HG02763 (cell line): ENCODE measurements around the gene AXIN1.

Experiments used
- ATAC-seq: cut with Tn5 transposase; IDR thresholded peaks from one replicate; pipeline ENCODE4 v1.9.1; 2021; ENCODE audit warnings: mild to moderate bottlenecking, moderate library complexity; ENCODE audit not compliant: unreplicated experiment

The AXIN1 gene

DNA sequence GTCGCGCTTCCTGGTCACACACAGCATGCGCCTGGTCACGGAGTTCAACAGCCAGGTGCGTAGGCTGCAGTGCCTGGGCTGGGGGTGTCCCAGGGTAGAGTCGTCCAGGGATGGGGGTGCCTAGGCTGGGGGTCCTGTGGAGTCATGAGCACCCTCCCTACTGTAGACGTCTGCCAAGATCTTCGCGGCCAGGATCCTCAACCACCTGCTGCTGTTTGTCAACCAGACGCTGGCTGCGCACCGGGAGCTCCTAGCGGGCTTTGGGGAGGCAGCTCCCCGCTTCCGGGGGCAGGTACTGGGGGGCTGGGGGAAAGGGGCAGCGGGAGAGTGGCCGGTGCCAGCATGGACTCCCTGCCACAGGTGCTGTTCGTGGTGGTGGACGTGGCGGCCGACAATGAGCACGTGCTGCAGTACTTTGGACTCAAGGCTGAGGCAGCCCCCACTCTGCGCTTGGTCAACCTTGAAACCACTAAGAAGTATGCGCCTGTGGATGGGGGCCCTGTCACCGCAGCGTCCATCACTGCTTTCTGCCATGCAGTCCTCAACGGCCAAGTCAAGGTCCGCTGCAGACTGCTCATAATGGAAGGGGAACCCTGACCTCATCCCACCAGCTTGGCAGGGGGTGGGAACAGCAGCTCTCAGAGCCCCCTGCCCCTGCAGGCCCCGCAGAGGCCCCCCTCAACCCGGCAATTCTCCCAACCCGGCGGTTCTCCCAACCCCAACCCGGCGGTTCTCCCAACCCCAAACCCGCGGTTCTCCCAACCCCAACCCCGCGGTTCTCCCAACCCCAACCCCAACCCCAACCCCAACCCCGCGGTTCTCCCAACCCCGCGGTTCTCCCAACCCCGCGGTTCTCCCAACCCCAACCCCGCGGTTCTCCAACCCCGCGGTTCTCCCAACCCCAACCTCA, 67.1 kb downstream of the AXIN1 start:
- no peak for ATAC-seq

GRCh38 chr16:284204-285120, 68.1 kb downstream of the AXIN1 start:
- no peak for ATAC-seq

DNA sequence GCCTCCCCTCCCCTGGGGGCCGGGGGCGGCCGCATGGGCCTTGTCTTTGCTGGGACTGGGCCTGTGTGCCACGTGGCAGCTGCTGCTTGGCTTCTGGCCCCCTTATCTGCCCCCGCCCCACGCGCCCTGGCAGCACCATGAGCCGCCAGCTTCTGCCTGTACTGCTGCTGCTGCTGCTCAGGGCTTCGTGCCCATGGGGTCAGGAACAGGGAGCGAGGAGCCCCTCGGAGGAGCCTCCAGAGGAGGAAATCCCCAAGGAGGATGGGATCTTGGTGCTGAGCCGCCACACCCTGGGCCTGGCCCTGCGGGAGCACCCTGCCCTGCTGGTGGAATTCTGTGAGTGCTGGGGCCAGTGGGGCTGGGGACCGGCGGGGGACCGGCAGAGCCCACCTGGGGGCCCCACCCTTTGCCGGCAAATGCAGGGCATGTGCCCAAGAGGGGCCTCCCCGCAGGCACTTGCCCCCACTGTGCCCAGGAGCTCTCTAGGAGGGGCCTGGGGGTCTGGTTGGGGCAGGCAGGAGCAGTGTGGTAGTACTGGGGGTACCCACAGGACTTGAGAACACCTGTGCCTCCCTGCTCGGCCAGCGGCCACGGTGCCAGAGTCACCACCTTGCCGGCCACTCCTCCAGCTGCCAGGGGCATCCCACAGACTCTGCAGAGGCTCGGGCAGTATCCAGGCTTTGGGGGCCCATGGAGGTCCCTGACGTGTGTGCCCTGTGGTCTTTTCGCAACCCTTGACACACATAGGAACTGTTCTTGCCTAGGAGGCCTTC, 69.3 kb downstream of the AXIN1 start, which contains the start of gene PDIA2:
Gene PDIA2 (plus strand): TSS at position 132 of the 773 bp plus-strand sequence. CDS start 6 bp downstream, at position 138.
- ATAC-seq = no peak

GRCh38 chr16:282491-282890, 70.0 kb downstream of the AXIN1 start:
- no peak for ATAC-seq

- no peak for ATAC-seq
These were observed 70.8 kb downstream of the AXIN1 start for GRCh38 chr16:281660-282255.

DNA sequence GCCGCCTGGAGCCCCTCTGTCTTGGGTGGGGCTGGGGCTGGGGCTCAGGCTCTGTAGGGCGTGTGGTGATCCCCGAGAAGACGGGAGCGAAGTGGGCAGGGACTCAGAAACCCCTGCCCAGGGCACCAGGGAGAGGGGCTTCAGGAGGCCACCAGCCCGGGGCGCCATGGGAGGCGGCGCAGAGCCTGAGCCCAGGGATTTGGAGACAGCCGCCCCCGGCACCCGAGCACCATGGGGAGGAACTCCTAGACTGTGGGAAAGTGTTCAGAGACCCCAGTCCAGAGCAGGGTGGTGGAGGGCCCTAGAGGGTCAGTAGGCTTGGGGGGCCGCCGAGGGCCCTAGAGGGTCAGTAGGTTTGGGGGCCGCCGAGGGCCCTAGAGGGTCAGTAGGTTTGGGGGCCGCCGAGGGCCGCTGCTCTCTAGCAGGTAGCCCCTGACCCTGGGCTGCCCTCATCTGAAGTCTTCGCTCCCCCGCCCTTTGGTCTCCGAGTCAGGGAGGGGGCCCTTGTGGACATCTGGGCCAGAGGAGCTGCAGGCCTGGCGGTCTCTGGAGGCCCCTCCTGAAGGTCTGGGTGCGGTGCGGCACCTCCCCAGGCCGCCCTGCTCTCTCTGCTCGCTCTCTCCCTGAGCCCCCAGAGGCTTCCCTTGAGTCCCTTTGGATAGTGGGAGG, 71.4 kb downstream of the AXIN1 start:
- no peak for ATAC-seq

- ATAC-seq = no peak
These were observed 72.0 kb downstream of the AXIN1 start, which contains the start of gene ARHGDIG for GRCh38 chr16:280552-280951. Gene ARHGDIG (plus strand): TSS chr16:280591. CDS start chr16:280681, 90 bp downstream.

- no peak for ATAC-seq
These were observed 72.5 kb downstream of the AXIN1 start for GRCh38 chr16:280005-280460.

- ATAC-seq = no peak
These were observed 73.0 kb downstream of the AXIN1 start for GRCh38 chr16:279531-279930.

DNA sequence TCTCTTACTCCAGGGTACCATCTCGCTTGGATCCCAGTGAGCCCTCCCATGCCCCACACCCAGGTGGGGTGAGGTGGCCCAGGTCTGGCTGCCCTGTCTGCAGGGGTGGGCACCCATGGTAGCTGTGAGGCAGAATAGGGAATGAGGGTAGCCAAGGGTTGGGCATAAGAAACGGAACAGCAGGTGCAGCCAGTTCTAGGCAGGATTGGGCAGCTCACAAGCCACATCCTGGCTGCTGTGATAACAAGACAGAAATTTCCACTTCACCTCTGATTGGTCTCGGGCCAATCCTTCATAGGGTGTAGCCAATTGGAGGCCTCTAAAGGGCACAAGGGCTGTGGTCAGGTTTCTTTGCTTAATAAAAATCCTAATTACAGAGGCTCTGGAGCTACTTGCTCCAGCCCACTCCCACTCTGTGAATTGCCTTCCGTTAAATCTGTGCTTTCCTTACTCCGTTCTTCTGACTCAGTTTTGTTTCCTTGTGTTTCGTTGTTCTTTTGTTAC, 73.6 kb downstream of the AXIN1 start:
- ATAC-seq = no peak

DNA sequence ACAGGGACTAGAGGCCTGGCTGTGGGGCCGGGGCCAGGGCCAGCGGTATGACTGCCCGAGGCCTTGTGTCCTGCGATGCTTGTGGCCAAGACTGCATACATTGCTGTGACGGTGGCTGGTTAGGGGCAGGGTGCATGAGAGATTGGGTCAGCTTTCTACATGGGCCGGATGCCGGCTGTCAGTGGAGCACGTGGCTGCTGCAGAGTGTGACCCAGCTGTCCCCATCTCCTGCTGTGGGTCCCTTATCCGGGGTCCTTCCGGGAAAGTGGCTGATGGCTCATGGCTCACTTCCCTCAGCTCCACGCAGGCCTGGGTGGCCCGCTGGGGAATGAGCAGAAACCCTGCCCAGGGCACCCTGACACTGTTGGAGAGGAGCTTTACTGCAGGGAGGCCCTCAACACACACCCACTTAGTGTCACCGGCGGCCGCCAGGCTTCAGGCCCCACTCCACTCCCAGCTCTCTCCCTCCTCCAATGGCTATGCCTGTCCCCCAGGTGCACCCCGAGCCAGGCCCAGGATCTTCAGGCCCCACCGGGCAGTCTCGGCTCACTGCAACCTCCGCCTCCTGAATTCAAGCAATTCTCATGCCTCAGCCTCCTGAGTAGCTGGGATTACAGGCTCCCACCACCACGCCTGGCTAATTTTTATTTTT, 76.0 kb downstream of the AXIN1 start:
- no peak for ATAC-seq

DNA sequence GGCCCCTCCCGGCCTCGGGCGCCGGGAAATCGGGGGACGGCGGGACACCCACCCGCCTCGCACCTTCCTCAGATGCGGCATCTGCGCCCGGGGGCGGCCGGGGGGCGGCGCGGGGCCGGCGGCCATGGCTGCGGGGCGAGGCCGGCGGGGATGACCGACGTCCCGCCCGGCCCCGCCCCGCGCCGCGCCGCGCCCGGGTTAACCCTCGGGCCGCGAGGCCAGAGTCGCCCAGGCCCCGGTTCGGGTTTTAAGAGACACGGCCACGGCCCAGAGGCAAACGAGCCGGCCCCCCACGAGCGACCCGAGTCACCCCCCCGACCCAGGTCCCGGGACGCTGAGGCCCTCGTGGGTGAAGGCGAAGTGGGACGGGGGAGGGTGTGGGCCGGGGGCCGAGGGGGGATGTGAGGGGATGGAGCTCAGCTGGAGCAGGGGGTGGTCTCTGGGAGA, 76.7 kb downstream of the AXIN1 start, which contains the start of gene RGS11:
Gene RGS11 (minus strand): TSS at position 159 of the 447 bp plus-strand sequence. CDS start 33 bp downstream, at position 126.
- ATAC-seq = no peak

DNA sequence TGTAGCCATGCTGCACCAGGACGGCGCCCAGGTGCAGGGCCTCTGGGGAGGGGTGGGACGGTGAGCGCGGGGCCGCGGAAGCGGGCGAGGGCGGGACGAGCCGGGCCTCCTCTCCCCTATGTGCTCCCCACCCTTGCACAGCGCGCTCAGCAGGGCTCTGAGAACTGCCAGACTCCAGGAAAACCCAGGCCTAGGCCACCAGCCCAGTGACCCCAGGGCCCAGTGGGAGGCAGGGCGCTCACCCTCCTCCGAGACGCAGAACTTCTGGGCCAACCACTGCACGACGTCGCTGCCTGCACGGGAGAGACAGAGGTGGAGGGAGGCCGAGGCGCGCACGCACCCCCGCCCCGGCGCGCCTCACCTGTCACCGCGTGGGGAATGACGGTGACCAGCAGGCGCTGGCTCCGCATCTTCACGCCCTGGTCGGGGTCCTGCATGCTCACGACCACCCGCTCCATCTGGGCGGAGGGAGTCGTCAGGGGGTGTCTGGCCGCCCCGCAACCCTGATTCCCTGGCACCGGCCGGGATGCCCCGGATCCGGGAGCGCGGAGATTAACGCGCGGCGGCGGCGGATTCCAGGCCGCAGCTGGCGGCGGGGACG, 77.4 kb downstream of the AXIN1 start:
- no peak for ATAC-seq

DNA sequence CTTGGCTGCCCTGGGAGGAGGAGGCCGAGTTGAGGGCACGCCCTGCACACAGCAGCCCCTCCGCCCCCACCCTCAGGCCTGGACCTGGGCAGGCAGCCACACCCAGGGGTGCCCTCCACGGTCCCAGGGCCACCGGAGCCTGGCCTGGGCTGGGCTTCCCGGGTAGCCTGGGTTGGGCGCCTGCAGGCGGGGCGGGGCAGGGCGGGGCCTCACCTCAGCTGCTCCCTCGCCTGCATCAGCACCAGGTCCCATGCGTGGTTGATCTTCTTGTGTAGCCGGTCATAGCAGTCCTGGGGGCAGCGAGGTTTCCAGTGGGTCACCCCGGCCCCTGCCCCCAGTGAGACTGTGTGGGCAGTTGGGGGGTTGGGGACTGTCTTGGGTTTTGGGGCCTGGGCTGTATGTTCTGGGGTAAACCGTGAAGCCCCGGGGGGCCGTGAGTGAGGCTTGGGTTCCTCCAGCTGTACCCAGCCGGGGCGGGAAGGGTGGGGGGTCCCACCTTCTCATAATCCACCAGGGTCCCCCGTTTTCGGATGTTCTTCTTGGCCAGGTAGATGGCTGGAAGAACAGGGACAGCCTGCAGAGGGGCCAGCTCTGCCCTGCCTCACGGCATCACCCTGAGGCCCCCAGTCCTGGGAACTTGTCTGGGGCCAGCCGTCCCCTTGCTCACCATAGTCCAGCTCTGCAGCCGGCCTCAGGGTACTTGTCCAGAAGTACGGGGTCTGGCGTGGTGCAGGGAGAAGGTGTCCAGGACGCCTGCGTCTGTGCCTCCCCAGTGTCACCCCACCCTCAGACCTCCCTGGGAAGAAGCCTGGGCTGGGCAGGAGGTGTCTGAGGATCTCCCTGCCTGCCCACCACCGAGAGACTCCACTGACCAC, 78.7 kb downstream of the AXIN1 start:
- no peak for ATAC-seq

GRCh38 chr16:272633-273546, 79.6 kb downstream of the AXIN1 start:
- ATAC-seq = no peak
